PC-9 (cell line): Measurements from ENCODE around the gene ZNF398. TPM values are rescaled to one million over a fixed set of nuclear protein-coding genes. Genes with fewer than 3 reads are reported as not detected.
"Not testable (repeated sequence)": the region's sequence is repeated elsewhere in the genome, so short reads cannot be mapped to it uniquely, and the experiment has no call there.

Experiments used
- BruUV-seq: library from RNA; stranded (reverse); fragments of 400-500 nt; replicated peaks from 2 replicates; lab custom pipeline; 2021; lab: Mats Ljungman, UMichigan
- CTCF ChIA-PET: fragments of 300-600 bp; sonication (Branson Sonifier 250); formaldehyde crosslinking; loops from one replicate; lab custom pipeline; 2022; ENCODE audit warnings: antibody characterized with exemption; lab: Charles Lee
- POLR2A ChIA-PET: fragments of 300-600 bp; sonication (Branson Sonifier 250); formaldehyde crosslinking; loops from one replicate; lab custom pipeline; 2022; ENCODE audit warnings: antibody characterized with exemption; ENCODE audit not compliant: unreplicated experiment; lab: Charles Lee
- DNase-seq, 2 experiments: peaks; one replicate each; pipeline versions ENCODE4 v3.0.0 to v3.0.0-alpha.2; 2015 to 2022; ENCODE audit warnings: mixed read lengths in 1 of 2
- H2AFZ ChIP-seq: fragments of 200-600 bp; sonication (generic); 2 replicates; pipeline ENCODE4 v1.8.1; 2017; ENCODE audit warnings: antibody characterized with exemption
- H3F3A ChIP-seq: fragments of 200-600 bp; sonication (generic); 2 replicates; pipeline ENCODE4 v1.8.1; 2017; ENCODE audit warnings: antibody characterized with exemption, mild to moderate bottlenecking, low read depth; ENCODE audit not compliant: insufficient read depth
- H3K27ac ChIP-seq: fragments of 200-600 bp; sonication (generic); 2 replicates; pipeline ENCODE4 v1.6.1; 2016; ENCODE audit warnings: mixed run types
- H3K27me3 ChIP-seq: fragments of 200-600 bp; sonication (generic); 2 replicates; pipeline ENCODE4 v1.6.1; 2016; ENCODE audit warnings: low read depth, mixed run types; ENCODE audit not compliant: insufficient read depth
- H3K36me3 ChIP-seq: fragments of 200-600 bp; sonication (generic); 2 replicates; pipeline ENCODE4 v1.6.1; 2016; ENCODE audit warnings: low read depth, mixed run types
- H3K4me1 ChIP-seq: fragments of 200-600 bp; sonication (generic); replicated peaks from 2 replicates; pipeline ENCODE4 v1.6.1; 2016; ENCODE audit warnings: mixed run types; ENCODE audit not compliant: insufficient read depth
- H3K4me2 ChIP-seq: fragments of 200-600 bp; sonication (generic); 2 replicates; pipeline ENCODE4 v1.6.1; 2017; ENCODE audit warnings: mixed run types
- H3K4me3 ChIP-seq: fragments of 200-600 bp; sonication (generic); 2 replicates; pipeline ENCODE4 v1.6.1; 2016; ENCODE audit warnings: mixed run types
- H3K79me2 ChIP-seq: fragments of 200-600 bp; sonication (generic); 2 replicates; pipeline ENCODE4 v1.6.1; 2017; ENCODE audit warnings: low read depth, mixed run types
- H3K9me2 ChIP-seq: fragments of 200-600 bp; sonication (generic); 2 replicates; pipeline ENCODE4 v1.8.1; 2017; ENCODE audit warnings: mild to moderate bottlenecking; ENCODE audit not compliant: insufficient read depth
- H3K9me3 ChIP-seq: fragments of 200-600 bp; sonication (generic); 2 replicates; pipeline ENCODE4 v1.8.1; 2016; ENCODE audit warnings: low read depth; ENCODE audit not compliant: insufficient read depth
- H4K20me1 ChIP-seq: fragments of 200-600 bp; sonication (generic); 2 replicates; pipeline ENCODE4 v1.8.1; 2017; ENCODE audit not compliant: insufficient read depth
- EZH2 ChIP-seq: fragments of 200-600 bp; sonication (generic); IDR thresholded peaks from 2 replicates; pipeline ENCODE4 v1.8.0; 2017; ENCODE audit warnings: antibody characterized with exemption, low read depth
- intact Hi-C: fragments of 100-400 bp; cut with micrococcal nuclease; formaldehyde crosslinking; loops from one replicate; pipeline ENCODE4 v1.10.0; 2022; ENCODE audit not compliant: unreplicated experiment
- total RNA-seq: library from RNA; stranded (reverse); gene quantifications from 2 replicates; pipeline ENCODE4 v1.2.3, GENCODE V29; 2021
- TF ChIP-seq, protein P1 (sequence below): fragments of 200-600 bp; sonication (generic); conservative IDR thresholded peaks from 2 replicates; pipeline ENCODE4 v1.6.1; 2017; ENCODE audit warnings: mixed run types, antibody characterized with exemption, mild to moderate bottlenecking, moderate library complexity

The ZNF398 gene
- total RNA-seq, 1 experiment from 2014 or later = 11.7 TPM

DNA sequence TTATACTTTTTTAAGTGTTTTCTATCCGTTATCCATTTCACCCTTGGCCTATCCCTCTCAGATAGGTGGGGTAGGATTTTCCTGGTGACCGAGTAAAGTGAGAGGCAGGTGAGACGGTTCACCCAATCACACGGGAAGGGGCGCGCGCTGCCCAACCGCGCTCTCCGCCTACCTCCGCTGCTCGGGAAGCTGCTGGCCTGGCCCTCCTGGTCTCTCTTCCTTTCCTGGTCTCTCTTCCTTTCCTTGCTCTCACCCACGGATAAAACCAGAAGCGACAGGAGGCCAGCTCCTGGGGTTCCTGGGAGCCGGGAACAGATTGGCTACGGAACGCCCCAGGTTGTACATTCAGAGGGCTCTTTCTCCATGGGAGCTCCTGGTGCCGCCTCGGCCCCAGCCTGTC lies 77.9 kb downstream of the ZNF398 start:
- Histone ChIP-seq H4K20me1 (no peaks in the 10 kb centered on the region), H3F3A (peaks cover 29% of the 10 kb centered on the region), H3K9me2 (no peaks in the 10 kb centered on the region), H3K4me1 (0 out of 2 replicates have a peak, but pooled peaks cover 6% of the 10 kb centered on the region), H3K79me2 (no peaks in the 10 kb centered on the region), H3K9me3 (no peaks in the 10 kb centered on the region), H3K4me3 (no peak overlapping the region), H3K36me3 (no peaks in the 10 kb centered on the region), H3K4me2 (no peak overlapping the region), H3K27me3 (no peaks in the 10 kb centered on the region), H2AFZ (no peak overlapping the region), H3K27ac (no peak overlapping the region)
- ChIA-PET POLR2A (no interaction called here), CTCF (no interaction called here)
- TF ChIP-seq, protein P1, sequence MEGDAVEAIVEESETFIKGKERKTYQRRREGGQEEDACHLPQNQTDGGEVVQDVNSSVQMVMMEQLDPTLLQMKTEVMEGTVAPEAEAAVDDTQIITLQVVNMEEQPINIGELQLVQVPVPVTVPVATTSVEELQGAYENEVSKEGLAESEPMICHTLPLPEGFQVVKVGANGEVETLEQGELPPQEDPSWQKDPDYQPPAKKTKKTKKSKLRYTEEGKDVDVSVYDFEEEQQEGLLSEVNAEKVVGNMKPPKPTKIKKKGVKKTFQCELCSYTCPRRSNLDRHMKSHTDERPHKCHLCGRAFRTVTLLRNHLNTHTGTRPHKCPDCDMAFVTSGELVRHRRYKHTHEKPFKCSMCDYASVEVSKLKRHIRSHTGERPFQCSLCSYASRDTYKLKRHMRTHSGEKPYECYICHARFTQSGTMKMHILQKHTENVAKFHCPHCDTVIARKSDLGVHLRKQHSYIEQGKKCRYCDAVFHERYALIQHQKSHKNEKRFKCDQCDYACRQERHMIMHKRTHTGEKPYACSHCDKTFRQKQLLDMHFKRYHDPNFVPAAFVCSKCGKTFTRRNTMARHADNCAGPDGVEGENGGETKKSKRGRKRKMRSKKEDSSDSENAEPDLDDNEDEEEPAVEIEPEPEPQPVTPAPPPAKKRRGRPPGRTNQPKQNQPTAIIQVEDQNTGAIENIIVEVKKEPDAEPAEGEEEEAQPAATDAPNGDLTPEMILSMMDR = no peak
- TF ChIP-seq EZH2 = no peak
- BruUV-seq = no TSS peak
- no peak for DNase-seq
- intact Hi-C loops = no loop called here

DNA sequence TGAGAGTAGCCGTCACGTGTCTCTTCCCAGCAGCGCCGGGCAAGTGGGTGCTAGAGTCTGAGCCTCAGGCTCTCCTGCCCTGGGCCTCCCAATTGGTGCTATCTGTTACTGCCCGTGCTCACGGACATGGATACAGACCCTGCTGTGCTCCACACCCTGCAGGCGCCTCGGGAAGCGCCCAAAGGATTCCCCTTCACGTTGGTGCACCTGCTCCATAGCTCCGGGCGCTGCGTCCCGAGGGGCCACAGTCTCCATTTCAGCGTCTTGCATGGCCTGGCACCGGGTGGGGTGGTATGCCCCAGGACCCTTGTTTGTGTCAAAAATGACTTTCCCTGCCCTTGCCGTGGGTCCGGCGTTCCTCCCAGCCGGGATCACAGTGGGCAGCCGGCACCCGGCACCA lies 78.4 kb downstream of the ZNF398 start:
- H3K36me3 ChIP-seq = no peaks in the 10 kb centered on the region
- TF ChIP-seq EZH2 = no peak
- TF ChIP-seq, protein P1 = no peak
- H3K4me1 ChIP-seq = 0 out of 2 replicates have a peak, but pooled peaks cover 6% of the 10 kb centered on the region
- DNase-seq = no peak
- H4K20me1 ChIP-seq = no peaks in the 10 kb centered on the region
- H3K79me2 ChIP-seq = no peaks in the 10 kb centered on the region
- no peak overlapping the region for H3K4me2 ChIP-seq
- BruUV-seq = no TSS peak
- H3K27ac ChIP-seq = no peak overlapping the region
- CTCF ChIA-PET = no interaction called here
- no peaks in the 10 kb centered on the region for H3K27me3 ChIP-seq
- no peak overlapping the region for H2AFZ ChIP-seq
- no peaks in the 10 kb centered on the region for H3K9me2 ChIP-seq
- POLR2A ChIA-PET = no interaction called here
- H3K9me3 ChIP-seq = no peaks in the 10 kb centered on the region
- H3K4me3 ChIP-seq = no peak overlapping the region
- intact Hi-C loops = no loop called here
- H3F3A ChIP-seq = peaks cover 32% of the 10 kb centered on the region

GRCh38 chr7:149226366-149226765 lies 79.1 kb downstream of the ZNF398 start:
- H3K27ac ChIP-seq, H4K20me1 ChIP-seq, H3K4me2 ChIP-seq, H3K36me3 ChIP-seq, DNase-seq, POLR2A ChIA-PET, H3K79me2 ChIP-seq, H3K27me3 ChIP-seq, H3K4me1 ChIP-seq, H3K4me3 ChIP-seq, H3K9me3 ChIP-seq, CTCF ChIA-PET, intact Hi-C loops, H2AFZ ChIP-seq, H3K9me2 ChIP-seq: not testable (repeated sequence)
- H3F3A ChIP-seq = peaks cover 32% of the 10 kb centered on the region
- BruUV-seq = TSS peak; percentile 25

DNA sequence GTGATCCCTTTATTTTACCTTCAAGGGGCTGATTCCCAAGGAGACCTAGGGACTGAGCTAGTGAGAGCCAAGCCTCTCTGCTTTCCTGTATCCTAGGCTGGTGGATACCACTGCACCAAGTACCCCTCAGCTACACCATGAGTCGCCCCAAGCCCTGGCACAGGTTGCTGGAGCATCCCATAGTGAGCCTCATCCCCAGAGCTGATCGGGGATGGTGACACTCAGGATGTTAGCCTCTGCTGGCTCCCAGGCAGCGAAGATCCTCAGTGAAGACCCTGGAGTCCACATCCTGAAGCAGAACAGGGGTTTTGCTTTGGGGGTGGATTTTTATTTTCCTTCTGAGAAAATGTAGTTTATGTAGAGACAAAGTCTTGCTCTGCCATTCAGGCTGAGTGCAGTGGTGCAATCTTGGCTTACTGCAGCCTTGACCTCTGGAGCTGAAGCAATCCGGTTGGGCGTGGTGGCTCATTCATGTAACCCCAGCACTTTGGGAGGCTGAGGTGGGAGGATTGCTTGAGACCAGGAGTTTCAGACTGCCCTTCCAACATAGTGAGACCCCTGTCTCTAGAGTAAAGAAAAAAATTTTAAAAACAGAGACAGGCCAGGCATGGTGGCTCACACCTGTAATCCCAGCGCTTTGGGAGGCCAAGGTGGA lies 79.7 kb downstream of the ZNF398 start:
- Histone ChIP-seq H3K27me3 (no peaks in the 10 kb centered on the region), H3K79me2 (no peaks in the 10 kb centered on the region), H3K36me3 (no peaks in the 10 kb centered on the region), H2AFZ (no peak overlapping the region), H3F3A (peaks cover 32% of the 10 kb centered on the region), H4K20me1 (no peaks in the 10 kb centered on the region), H3K4me3 (no peak overlapping the region), H3K9me3 (no peaks in the 10 kb centered on the region), H3K27ac (no peak overlapping the region), H3K4me2 (no peak overlapping the region), H3K4me1 (peaks cover 13% of the 10 kb centered on the region), H3K9me2 (no peaks in the 10 kb centered on the region)
- DNase-seq = no peak
- intact Hi-C loops = no loop called here
- ChIA-PET CTCF (no interaction called here), POLR2A (no interaction called here)
- no peak for TF ChIP-seq EZH2
- TF ChIP-seq, protein P1 = no peak
- no TSS peak for BruUV-seq
